HG02885 (cell line): Measurements from ENCODE around the gene BFAR.
"Not testable (repeated sequence)": the region's sequence is repeated elsewhere in the genome, so short reads cannot be mapped to it uniquely, and the experiment has no call there.

Source experiments
- ATAC-seq: cut with Tn5 transposase; IDR thresholded peaks from one replicate; pipeline ENCODE4 v1.9.1; 2021; ENCODE audit warnings: mild to moderate bottlenecking; ENCODE audit not compliant: unreplicated experiment, poor library complexity

The BFAR gene

DNA sequence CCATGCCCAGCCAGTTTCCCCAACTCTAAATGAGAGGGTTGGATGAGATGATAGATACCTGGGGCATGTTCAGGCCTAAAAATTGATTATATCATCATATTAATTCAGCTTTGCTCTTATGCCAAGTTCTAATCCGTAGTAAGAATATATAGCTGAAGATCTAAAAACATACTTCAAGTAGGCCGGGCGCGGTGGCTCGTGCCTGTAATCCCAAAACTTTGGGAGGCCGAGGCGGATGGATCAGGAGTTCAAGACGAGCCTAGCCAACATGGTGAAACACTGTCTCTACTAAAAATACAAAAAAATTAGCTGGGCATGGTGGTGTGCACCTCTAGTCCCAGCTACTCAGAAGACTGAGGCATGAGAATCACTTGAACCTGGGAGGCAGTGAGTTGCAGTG, 49.4 kb downstream of the BFAR start:
- no peak for ATAC-seq

DNA sequence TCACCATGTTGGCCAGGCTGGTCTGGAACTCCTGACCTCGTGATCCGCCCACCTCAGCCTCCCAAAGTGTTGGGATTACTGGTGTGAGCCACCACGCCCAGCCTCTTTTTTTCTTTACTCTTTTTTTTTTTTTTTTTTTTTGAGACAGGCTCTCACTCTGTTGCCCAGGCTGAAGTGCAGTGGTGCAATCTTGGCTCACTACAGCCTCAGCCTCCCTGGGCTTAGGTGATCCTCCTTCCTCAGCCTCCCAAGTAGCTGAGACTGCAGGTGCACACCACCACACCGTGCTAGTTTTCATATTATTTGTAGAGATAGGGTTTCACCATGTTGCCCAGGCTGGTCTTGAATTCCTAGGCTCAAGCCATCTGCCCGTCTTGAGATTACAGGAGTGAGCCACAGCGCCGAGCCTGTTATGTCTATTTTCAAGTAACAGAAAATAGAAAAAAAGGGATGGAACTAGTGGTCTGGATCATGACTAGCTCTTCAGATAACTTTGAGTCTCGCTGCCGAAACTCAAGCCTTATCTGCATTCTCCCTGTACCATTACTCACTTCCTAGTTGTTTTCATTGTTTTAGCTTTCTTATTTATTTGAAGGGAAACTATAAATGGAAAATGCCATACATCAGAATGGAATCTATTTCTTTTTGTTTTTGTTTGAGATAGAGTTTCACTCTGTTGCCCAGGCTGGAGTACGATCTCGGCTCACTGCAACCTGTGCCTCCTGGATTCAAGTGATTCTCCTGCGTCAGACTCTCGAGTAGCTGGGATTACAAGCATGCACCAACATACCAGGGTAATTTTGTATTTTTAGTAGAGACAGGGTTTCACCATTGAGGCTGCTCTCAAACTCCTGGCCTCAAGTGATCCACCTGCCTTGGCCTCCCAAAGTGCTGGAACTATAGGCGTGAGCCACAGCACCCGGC, 53.4 kb downstream of the BFAR start:
- not testable (repeated sequence) for ATAC-seq

DNA sequence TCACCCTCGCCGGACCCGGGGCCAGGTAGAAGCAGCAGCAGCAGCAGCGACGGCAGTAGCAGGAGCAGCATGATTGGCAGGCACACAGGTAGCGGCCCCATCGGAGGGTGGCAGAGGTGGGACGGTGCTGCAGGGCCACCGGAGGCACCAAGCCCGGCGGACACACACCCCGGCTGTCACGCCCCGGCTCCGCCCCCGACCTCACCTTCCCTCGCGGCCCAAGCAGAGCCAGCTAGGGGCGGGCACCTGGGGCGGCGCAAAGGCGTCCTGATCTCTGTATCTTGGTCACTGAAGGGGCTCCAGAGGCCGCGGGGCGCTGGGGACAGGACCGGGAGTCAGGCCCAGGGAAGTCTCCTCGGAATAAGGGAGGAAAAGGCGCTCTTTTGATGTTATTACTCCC, 61.4 kb downstream of the BFAR start, which contains the start of gene PLA2G10:
TSS of gene PLA2G10 (minus strand) at position 180 of the 400 bp plus-strand sequence. CDS start at position 101, 79 bp downstream.
- not testable (repeated sequence) for ATAC-seq

DNA sequence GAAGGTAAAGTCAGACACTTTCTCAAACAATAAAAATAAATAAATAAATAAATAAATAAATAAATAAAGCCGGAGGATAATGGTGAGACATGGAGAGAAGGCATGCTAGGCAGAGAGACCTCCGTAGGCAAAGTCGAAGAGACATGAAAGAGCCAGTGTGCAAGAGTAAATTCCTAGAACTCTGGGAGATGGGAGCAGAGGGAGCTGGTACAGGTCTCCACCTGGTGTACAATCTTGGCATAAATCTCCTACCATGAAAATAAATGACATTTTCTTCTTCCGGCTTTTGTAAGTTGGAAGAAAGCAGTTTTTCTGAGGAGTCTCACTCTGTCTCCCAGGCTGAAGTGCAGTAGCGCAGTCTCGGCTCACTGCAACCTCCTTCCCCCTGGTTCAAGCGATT, 69.1 kb downstream of the BFAR start:
- not testable (repeated sequence) for ATAC-seq

DNA sequence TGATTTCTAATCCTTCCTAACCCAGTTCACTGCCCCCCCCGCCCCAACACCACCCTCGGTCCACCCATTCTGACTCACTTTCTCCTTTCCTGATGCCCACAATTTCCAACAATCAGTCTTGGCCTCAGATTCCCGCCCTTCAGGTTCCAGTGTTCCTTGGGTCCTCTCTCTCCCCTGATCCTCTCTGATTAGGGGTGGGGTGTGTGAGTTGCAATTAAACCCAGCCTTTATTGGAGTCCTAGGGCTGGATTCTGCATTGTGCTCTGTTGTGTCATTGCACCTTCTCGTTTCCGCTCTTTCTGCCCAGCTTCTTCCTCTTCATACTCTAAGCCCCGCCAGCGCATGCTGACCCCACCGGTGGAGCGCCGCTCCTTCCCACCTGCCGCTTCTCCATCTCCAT, 69.9 kb downstream of the BFAR start:
- peak; percentile 7 for ATAC-seq

DNA sequence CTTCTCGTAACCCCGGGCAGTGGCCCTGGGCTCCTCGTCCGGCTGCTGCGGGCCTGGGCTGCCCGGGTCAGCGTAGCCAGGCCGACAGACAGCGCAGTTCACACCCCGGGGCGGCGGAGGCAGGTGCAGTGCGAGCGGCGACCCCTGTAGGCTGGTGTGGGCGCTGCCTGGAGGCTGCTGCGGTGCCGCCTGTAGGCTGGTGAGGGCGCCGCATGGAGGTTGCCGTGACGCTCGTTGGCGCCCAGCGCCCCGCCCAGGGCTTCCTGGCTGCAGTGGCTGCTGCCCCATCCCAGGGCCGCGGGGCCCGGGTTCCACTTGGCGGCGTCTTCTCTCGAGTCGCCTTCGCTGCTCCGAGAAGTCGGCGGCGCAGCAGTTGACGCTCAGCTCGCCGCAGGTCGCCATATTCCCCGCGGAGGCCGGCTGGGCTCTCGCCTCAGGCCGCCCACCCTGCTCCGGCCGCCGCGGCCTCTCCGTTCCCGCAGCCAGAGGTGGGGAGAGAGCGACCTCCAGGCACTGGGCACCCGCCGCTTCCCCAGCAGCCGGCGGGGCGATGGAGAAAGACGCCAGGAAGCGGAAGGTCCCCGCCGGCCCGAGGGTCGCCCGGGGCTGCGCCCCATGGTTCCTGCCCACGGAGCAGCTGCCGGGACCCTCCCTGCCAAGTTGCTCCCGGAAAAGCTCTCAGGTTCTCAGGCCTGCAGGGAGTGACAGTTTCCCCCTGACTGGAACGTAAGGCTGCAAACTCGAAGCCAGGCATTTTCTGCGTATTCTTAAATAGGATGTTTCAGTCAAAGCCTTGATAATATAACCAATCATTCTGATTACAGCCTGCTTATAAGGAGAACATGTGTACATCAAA, 70.6 kb downstream of the BFAR start, which contains the start of gene NPIPA3:
TSS of gene NPIPA3 (plus strand) at position 256 of the 856 bp plus-strand sequence. CDS start 5,533 bp downstream, outside the sequence.
- ATAC-seq, result peak; percentile 96
